ENCODE measurements around the gene CCDC158.

CCDC158 gene

GRCh38 chr4:76276813-76277212, 144.1 kb downstream of the CCDC158 start:
- no peak for DNase-seq

- DNase-seq, result peak in 1 of 2 donors; percentile 6
Measured at GRCh38 chr4:76275486-76276124, 145.3 kb downstream of the CCDC158 start.

DNA sequence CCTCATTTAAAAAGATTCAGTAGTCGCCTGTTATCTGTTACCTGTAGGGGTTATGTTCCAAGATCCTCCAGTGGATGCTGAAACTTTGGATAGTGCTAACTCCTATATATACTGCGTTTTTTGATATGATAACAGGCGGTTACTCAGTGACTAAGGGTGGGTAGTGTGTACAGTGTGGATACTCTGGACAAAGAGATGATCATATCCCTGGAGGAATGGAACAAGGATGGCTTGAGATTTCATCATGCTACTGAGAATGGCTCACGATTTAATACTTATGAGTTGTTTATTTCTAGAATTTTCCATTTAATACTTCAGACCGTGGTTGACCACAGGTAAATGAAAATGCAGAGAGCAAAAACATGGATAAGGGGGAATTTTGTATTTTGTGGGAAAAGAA, 147.9 kb downstream of the CCDC158 start:
- no peak for DNase-seq

DNA sequence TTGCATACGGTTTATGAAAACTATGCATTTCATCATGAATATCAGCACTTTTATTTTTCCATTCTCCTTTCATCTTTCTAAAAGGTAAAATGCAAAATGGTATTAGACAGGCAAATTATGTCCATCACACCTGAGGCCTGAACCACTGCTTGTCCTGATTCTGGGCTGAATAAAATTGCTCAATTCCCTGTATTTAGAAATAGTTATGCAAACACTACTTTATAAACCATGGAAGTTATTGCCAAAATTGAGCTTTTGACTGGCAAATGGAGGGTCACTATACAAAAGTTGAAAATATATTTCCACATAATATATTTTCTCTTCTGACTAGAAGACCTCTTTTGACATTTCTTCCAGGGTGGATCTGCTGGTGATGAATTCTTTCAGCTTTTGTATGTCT, 148.4 kb downstream of the CCDC158 start:
- no peak for DNase-seq

- no peak for DNase-seq
Measured at GRCh38 chr4:76272073-76272472, 148.9 kb downstream of the CCDC158 start.

DNA sequence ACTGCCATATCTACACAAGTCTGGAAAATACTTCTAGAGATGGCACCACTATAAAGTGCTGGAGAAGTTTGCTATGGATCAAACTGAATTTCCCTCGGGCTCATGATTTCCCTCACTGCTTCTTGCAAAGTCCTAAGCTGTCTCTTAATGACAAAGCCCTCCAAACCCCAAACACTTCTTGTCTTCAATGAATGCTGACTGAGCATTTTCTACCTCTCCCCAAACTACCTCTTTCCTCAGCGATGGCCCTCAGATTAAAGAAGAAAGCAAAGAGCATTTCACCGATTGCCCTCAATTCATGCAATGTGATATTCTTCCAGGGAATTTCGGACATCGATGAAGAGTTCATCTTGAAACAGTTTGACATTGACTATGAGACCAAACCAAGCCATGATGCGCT, 149.7 kb downstream of the CCDC158 start:
- DNase-seq, result no peak

DNA sequence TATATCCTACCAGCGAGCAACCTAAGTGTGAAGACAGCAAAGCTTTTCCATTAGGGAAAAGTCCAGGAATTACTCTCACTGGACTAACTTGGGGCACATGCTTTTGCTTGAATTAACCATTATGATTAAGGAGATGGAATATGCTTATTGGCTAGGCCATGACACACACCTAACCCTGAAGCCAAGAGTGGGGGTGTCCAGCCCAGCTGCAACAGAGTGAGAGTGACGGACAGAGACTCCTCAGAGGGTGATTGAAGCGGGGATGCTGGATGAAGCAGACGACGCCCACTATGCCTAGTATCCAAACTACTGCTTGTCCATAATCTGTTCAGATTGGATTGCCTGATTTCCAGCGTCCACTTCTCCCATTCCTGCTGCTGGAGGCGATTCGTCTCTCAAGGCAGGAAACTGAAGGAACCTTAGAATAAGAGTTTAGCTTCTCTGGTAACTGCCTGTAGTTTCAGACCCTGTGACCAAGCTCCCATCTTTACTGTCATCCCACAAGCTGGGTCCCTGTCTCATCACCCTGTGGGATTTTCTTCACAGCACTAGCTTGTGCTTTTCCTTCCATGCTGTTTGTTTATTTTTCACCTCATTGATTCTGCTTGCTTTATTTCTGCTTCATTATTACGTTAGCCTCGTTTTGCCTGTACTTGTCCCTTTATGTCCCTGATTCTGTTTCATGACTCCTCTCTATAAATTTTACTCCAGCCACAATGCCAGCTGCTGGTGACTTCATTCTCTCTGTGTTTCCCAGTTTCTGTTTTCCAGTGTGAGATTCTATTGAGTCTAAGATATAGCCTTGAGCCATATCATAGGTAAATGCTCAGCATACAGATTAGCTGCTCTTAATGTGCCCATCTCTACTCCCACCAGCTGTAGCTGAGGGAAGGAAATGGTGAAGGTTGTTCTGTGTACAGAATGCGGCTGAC, 150.4 kb downstream of the CCDC158 start:
- DNase-seq, result no peak

DNA sequence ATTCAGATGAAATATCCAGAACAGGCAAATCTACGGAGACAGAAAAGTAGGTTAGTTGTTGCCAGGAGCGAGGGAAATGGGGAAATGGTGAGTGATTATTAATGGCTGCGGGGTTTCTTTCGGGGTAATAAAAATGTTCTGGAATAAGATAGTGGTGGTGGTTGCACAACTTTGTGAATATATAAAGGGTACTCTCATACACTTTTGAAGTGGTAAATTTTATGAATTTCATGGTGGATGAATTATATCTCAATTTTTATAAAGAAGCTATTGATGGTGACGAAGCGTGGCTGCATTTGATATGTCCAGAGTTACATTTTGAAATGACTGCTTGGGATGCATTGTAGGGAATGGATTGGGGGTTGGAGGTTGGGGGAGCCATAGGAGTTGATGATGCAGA, 153.1 kb downstream of the CCDC158 start:
- no peak for DNase-seq

DNA sequence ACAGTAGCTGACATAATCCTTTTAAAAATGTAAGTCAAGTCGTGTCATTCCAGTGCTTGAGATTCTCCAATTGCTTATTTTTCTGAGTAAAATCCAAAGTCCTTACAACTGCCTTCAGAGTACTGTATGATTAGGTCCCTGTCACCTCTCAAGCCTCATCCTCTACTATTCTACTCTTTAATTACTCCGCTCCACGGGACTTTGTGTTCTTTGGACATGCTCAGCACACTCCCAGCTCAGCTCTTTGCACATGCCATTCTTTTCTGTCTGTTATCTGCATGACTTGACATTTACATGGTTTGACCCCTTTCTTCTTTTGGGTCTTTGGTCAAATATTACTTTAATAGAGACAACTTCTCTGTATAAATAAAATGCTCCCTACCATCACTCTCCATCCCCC, 154.3 kb downstream of the CCDC158 start:
- no peak for DNase-seq

DNA sequence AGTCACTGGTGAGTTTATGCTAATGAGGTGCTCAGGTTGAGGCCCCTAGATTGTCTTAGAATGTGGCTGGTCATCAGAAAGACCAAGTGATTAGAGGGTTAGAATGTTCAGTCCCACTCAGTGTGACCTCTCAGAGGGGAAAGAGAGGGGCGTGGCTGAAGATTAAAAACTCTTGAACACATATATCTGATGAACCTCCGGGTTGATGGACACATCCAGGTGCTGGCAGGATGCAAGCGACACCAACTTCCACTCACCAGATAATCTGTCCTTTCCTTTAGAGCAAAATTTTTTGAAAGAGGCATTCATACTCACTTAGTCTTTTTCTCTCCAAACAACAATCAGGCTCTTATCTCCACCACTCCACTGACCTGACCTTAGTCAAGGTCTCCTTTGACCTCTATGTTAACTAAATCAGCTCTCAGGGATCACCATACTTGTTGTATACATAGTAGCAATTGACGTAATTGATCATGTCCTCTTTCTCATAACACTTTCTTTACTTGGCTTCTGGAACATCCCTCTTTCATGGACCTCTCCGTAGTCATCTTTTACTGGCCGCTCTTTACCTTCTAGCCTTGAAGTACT, 155.2 kb downstream of the CCDC158 start:
- no peak for DNase-seq

Measured in inflammatory macrophage (primary cell).